HEK293 (cell line): ENCODE data around the gene CERS3.

Experiments used
- CTCF ChIA-PET: fragments of 350-600 bp; formaldehyde crosslinking; extraction: SDS; loops from one replicate; lab custom pipeline; 2021; ENCODE audit warnings: antibody characterized with exemption; lab: Yijun Ruan, JAX
- POLR2A ChIA-PET: fragments of 300-600 bp; formaldehyde crosslinking; extraction: SDS; loops from one replicate; lab custom pipeline; 2020; ENCODE audit warnings: antibody characterized with exemption, inconsistent platforms; lab: Yijun Ruan, JAX
- H3K27ac ChIP-seq: fragments of 200-500 bp; sonication (Bioruptor generic); 2 replicates; pipeline ENCODE4 v1.5.1; 2014; ENCODE audit warnings: low read depth, low read length, control low read depth, inconsistent platforms; ENCODE audit errors: extremely low read depth
- H3K36me3 ChIP-seq, 2 experiments: fragments of 200-500 bp in 1 of 2; sonication (Bioruptor generic) in 1 of 2; 1 replicate in 1 of 2; 2 replicates in 1 of 2; pipeline ENCODE4 v1.5.1; 2014 to 2017; ENCODE audit warnings: inconsistent platforms in 2 of 2, low read length in 2 of 2; ENCODE audit not compliant: control insufficient read depth in 2 of 2, insufficient read depth in 1 of 2
- H3K4me1 ChIP-seq: fragments of 200-500 bp; sonication (Bioruptor generic); 2 replicates; pipeline ENCODE4 v1.5.1; 2014; ENCODE audit warnings: mild to moderate bottlenecking, low read length, inconsistent platforms; ENCODE audit not compliant: control insufficient read depth, insufficient read depth
- H3K4me3 ChIP-seq: 2 replicates; pipeline ENCODE4 v1.5.1; 2011; ENCODE audit warnings: low read depth, mild to moderate bottlenecking, control low read depth, low read length, moderate library complexity
- H3K9me3 ChIP-seq: fragments of 200-500 bp; sonication (Bioruptor generic); 2 replicates; pipeline ENCODE4 v1.5.1; 2014; ENCODE audit warnings: low read depth, low read length, inconsistent platforms; ENCODE audit not compliant: control insufficient read depth, insufficient read depth
- BCL11A ChIP-seq: fragments of 450-650 bp; formaldehyde crosslinking; IDR thresholded peaks from 2 replicates; pipeline ENCODE4 v1.5.1; 2016; ENCODE audit warnings: low read depth, missing biosample characterization, missing genetic modification characterization
- GFI1B ChIP-seq: fragments of 450-650 bp; formaldehyde crosslinking; IDR thresholded peaks from 2 replicates; pipeline ENCODE4 v1.5.1; 2016; ENCODE audit warnings: missing biosample characterization, missing genetic modification characterization
- KLF16 ChIP-seq: fragments of 450-650 bp; formaldehyde crosslinking; IDR thresholded peaks from 2 replicates; pipeline ENCODE4 v1.5.1; 2017; ENCODE audit warnings: missing biosample characterization, missing genetic modification characterization
- KLF8 ChIP-seq: fragments of 450-650 bp; formaldehyde crosslinking; IDR thresholded peaks from 2 replicates; pipeline ENCODE4 v1.5.1; 2016; ENCODE audit warnings: missing biosample characterization, missing genetic modification characterization
- KLF9 ChIP-seq: fragments of 450-650 bp; formaldehyde crosslinking; IDR thresholded peaks from 2 replicates; pipeline ENCODE4 v1.5.1; 2016; ENCODE audit warnings: missing biosample characterization, missing genetic modification characterization, low read depth
- PRDM10 ChIP-seq: fragments of 450-650 bp; formaldehyde crosslinking; IDR thresholded peaks from 2 replicates; pipeline ENCODE4 v1.5.1; 2016; ENCODE audit warnings: missing biosample characterization, missing genetic modification characterization
- ZNF157 ChIP-seq: fragments of 450-650 bp; formaldehyde crosslinking; IDR thresholded peaks from 2 replicates; pipeline ENCODE4 v1.5.1; 2016; ENCODE audit warnings: missing biosample characterization, missing genetic modification characterization
- ZNF169 ChIP-seq: fragments of 450-650 bp; formaldehyde crosslinking; IDR thresholded peaks from 2 replicates; pipeline ENCODE4 v1.5.1; 2016; ENCODE audit warnings: missing biosample characterization, missing genetic modification characterization
- ZNF248 ChIP-seq: fragments of 450-650 bp; formaldehyde crosslinking; IDR thresholded peaks from 2 replicates; pipeline ENCODE4 v1.5.1; 2017; ENCODE audit warnings: missing biosample characterization, missing genetic modification characterization
- ZNF311 ChIP-seq: fragments of 450-650 bp; formaldehyde crosslinking; IDR thresholded peaks from 2 replicates; pipeline ENCODE4 v1.5.1; 2017; ENCODE audit warnings: missing biosample characterization, missing genetic modification characterization, borderline replicate concordance
- ZNF394 ChIP-seq: fragments of 450-650 bp; formaldehyde crosslinking; IDR thresholded peaks from 2 replicates; pipeline ENCODE4 v1.5.1; 2016; ENCODE audit warnings: missing biosample characterization, missing genetic modification characterization, mild to moderate bottlenecking, moderate library complexity, borderline replicate concordance
- ZNF416 ChIP-seq: fragments of 450-650 bp; formaldehyde crosslinking; IDR thresholded peaks from 2 replicates; pipeline ENCODE4 v1.5.1; 2016; ENCODE audit warnings: missing biosample characterization, missing genetic modification characterization
- ZNF423 ChIP-seq: fragments of 450-650 bp; formaldehyde crosslinking; IDR thresholded peaks from 2 replicates; pipeline ENCODE4 v1.5.1; 2016; ENCODE audit warnings: missing biosample characterization, missing genetic modification characterization
- ZNF426 ChIP-seq: fragments of 450-650 bp; formaldehyde crosslinking; IDR thresholded peaks from 2 replicates; pipeline ENCODE4 v1.5.1; 2017; ENCODE audit warnings: missing biosample characterization, missing genetic modification characterization, mild to moderate bottlenecking, inconsistent platforms, moderate library complexity
- ZNF548 ChIP-seq: fragments of 450-650 bp; formaldehyde crosslinking; IDR thresholded peaks from 2 replicates; pipeline ENCODE4 v1.5.1; 2016; ENCODE audit warnings: missing biosample characterization, missing genetic modification characterization
- ZNF555 ChIP-seq: fragments of 450-650 bp; formaldehyde crosslinking; conservative IDR thresholded peaks from 2 replicates; pipeline ENCODE4 v1.5.1; 2017; ENCODE audit warnings: missing biosample characterization, mild to moderate bottlenecking, missing genetic modification characterization, inconsistent platforms
- ZNF585B ChIP-seq: fragments of 450-650 bp; formaldehyde crosslinking; IDR thresholded peaks from 2 replicates; pipeline ENCODE4 v1.5.1; 2016; ENCODE audit warnings: missing biosample characterization, missing genetic modification characterization
- ZNF596 ChIP-seq: fragments of 450-650 bp; IDR thresholded peaks from 2 replicates; pipeline ENCODE4 v1.5.0; 2018; ENCODE audit warnings: missing biosample characterization, mild to moderate bottlenecking, missing genetic modification characterization, moderate library complexity
- ZNF610 ChIP-seq: fragments of 450-650 bp; formaldehyde crosslinking; IDR thresholded peaks from 2 replicates; pipeline ENCODE4 v1.5.1; 2016; ENCODE audit warnings: missing biosample characterization, missing genetic modification characterization, borderline replicate concordance
- ZNF624 ChIP-seq: fragments of 450-650 bp; formaldehyde crosslinking; IDR thresholded peaks from 2 replicates; pipeline ENCODE4 v1.5.1; 2017; ENCODE audit warnings: missing biosample characterization, missing genetic modification characterization
- ZNF76 ChIP-seq: fragments of 450-650 bp; formaldehyde crosslinking; IDR thresholded peaks from 2 replicates; pipeline ENCODE4; 2016; ENCODE audit warnings: low read depth, missing biosample characterization, missing genetic modification characterization, borderline replicate concordance
- TF ChIP-seq, protein P1 (sequence below): fragments of 450-650 bp; formaldehyde crosslinking; IDR thresholded peaks from 2 replicates; pipeline ENCODE4 v1.5.1; 2016; ENCODE audit warnings: missing biosample characterization, missing genetic modification characterization
- TF ChIP-seq, protein P2 (sequence below): fragments of 450-650 bp; formaldehyde crosslinking; IDR thresholded peaks from 2 replicates; pipeline ENCODE4 v1.5.1; 2016; ENCODE audit warnings: missing biosample characterization, missing genetic modification characterization

The CERS3 gene

GRCh38 chr15:100454148-100454547 lies 74.6 kb downstream of the CERS3 start (continued):
- TF ChIP-seq, protein P1, sequence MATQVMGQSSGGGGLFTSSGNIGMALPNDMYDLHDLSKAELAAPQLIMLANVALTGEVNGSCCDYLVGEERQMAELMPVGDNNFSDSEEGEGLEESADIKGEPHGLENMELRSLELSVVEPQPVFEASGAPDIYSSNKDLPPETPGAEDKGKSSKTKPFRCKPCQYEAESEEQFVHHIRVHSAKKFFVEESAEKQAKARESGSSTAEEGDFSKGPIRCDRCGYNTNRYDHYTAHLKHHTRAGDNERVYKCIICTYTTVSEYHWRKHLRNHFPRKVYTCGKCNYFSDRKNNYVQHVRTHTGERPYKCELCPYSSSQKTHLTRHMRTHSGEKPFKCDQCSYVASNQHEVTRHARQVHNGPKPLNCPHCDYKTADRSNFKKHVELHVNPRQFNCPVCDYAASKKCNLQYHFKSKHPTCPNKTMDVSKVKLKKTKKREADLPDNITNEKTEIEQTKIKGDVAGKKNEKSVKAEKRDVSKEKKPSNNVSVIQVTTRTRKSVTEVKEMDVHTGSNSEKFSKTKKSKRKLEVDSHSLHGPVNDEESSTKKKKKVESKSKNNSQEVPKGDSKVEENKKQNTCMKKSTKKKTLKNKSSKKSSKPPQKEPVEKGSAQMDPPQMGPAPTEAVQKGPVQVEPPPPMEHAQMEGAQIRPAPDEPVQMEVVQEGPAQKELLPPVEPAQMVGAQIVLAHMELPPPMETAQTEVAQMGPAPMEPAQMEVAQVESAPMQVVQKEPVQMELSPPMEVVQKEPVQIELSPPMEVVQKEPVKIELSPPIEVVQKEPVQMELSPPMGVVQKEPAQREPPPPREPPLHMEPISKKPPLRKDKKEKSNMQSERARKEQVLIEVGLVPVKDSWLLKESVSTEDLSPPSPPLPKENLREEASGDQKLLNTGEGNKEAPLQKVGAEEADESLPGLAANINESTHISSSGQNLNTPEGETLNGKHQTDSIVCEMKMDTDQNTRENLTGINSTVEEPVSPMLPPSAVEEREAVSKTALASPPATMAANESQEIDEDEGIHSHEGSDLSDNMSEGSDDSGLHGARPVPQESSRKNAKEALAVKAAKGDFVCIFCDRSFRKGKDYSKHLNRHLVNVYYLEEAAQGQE = no peak
- TF ChIP-seq KLF9 (tag by site-specific recombination) (no peak), ZNF555 (tag by site-specific recombination) (no peak), ZNF416 (no peak), ZNF596 (tag by site-specific recombination) (no peak), ZNF248 (tag by site-specific recombination) (no peak), ZNF423 (no peak), GFI1B (tag by site-specific recombination) (no peak)

DNA sequence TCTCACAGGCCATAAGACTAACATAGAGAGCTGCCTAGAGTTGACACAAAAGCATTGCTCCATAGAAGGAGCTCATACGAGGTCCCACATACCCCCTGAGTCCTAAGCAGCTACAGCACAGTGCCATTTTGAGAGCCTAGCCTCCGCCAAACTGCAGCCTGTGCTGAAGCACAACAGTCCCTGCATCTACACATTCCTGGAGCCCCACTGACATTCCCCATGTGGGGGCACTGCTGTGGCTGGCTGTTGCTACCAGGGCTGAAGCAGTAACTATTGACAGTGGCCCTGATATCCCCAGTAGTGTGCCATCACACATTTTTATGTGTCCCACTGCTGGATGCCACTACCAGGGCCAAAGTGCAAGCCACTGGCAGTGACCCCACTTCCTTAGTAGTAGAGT lies 80.3 kb downstream of the CERS3 start:
- Histone ChIP-seq H3K36me3 (no peaks in the 10 kb centered on the region), H3K4me1 (no peaks in the 10 kb centered on the region), H3K9me3 (no peaks in the 10 kb centered on the region), H3K27ac (no peak overlapping the region), H3K4me3 (no peak overlapping the region)
- ChIA-PET POLR2A (no interaction called here), CTCF (interaction anchor here (0.6 kb wide), 1 partner anchor 416 kb away, joined by 3 read pairs; no protein-coding TSS in a partner anchor)
- no peak for TF ChIP-seq ZNF624 (tag by site-specific recombination)
- TF ChIP-seq ZNF76 (tag by site-specific recombination) = no peak
- no peak for TF ChIP-seq ZNF610 (tag by site-specific recombination)
- no peak for TF ChIP-seq ZNF157 (tag by site-specific recombination)
- no peak for TF ChIP-seq BCL11A (tag by site-specific recombination)
- TF ChIP-seq ZNF548 (tag by site-specific recombination) = no peak
- TF ChIP-seq ZNF169 (tag by site-specific recombination) = no peak
- no peak for TF ChIP-seq KLF8 (tag by site-specific recombination)
- no peak for TF ChIP-seq ZNF426 (tag by site-specific recombination)
- no peak for TF ChIP-seq ZNF585B
- TF ChIP-seq ZNF311 (tag by site-specific recombination) = no peak
- TF ChIP-seq PRDM10 (tag by site-specific recombination) = no peak
- no peak for TF ChIP-seq KLF16
- TF ChIP-seq ZNF394 (tag by site-specific recombination) = no peak
- TF ChIP-seq, protein P2, sequence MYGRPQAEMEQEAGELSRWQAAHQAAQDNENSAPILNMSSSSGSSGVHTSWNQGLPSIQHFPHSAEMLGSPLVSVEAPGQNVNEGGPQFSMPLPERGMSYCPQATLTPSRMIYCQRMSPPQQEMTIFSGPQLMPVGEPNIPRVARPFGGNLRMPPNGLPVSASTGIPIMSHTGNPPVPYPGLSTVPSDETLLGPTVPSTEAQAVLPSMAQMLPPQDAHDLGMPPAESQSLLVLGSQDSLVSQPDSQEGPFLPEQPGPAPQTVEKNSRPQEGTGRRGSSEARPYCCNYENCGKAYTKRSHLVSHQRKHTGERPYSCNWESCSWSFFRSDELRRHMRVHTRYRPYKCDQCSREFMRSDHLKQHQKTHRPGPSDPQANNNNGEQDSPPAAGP (tag by site-specific recombination) = no peak
